HG02588 (cell line): ENCODE results near the gene BEST2.

ENCODE experiments used
- ATAC-seq: cut with Tn5 transposase; IDR thresholded peaks from one replicate; pipeline ENCODE4 v1.9.1; 2021; ENCODE audit warnings: mild to moderate bottlenecking, moderate library complexity; ENCODE audit not compliant: unreplicated experiment

The BEST2 gene

GRCh38 chr19:12727745-12728433 lies 23.7 kb upstream of the BEST2 start:
- no peak for ATAC-seq

DNA sequence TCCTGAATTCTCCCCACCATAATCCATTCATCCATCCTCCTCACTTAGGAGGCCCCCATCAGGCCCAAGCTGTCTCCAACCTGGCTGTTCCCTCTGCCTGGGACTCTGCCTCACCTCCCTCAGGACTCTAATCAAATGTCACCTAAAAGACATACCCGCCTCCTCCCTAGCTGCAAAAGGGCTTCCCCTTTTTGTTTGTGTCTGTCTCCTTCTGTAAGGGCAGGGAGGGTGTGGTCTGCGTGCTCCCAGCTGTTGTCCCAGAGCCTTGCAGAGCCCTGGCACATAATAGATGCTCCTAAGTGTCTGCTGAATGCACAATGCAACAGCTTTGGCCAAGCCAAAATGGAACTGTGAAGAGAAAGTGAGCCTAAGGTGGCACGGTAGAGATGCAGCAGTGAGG lies 21.5 kb upstream of the BEST2 start:
- ATAC-seq = no peak

DNA sequence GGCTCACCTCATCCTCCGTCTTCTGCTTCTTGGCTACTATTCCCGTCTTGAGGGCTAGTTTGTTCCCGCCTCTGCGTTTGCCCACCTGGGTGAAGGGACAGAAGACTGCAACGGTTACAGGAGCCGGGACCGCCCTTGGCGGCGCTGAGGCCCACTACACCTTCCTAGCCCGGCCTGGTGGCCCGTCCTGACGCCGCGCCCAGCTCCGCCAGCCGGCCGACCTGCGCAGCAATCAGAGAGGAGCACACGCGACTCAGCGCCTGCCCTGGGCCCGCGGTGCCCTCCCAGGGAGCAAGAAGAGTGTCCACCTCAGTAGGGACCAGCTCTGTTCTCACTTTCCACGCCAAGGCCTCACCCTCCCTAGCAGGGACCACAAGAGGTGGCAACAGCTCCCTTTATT lies 20.3 kb upstream of the BEST2 start:
- ATAC-seq = no peak

- ATAC-seq = no peak
Observed at GRCh38 chr19:12733369-12734214, 18.0 kb upstream of the BEST2 start.

GRCh38 chr19:12736995-12737834 lies 14.4 kb upstream of the BEST2 start, which contains the start of gene GET3:
TSS of gene GET3 (plus strand) at chr19:12737497. CDS start at chr19:12737506, 9 bp downstream.
- ATAC-seq = peak; percentile 66

DNA sequence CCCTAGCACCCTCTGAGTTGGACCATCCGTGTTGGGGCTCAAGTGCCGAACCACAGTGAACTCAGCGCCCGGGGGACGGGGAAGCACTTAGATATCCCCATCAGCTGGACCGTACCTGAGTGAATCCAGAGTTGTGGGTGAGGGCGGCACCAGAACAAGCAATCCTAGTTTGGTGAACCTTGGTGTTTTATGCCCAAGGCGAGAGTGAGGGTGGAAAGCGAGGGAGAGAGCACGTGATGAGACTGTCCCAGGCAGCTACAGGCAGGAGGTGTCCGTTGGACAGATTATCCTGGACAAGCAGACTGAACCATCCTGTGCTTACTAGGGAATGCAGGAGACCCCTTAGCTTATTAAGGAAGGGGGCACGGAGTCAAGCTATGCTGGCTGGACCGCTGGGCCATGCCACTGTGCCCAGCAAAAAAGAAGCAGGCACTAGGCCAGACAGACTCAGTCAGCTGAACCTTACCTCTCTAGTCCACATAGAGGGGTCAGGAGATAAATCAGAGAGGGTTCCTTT lies 13.7 kb upstream of the BEST2 start:
- ATAC-seq = no peak

GRCh38 chr19:12745166-12745897 lies 6.3 kb upstream of the BEST2 start:
- no peak for ATAC-seq

GRCh38 chr19:12748489-12748888 lies 3.1 kb upstream of the BEST2 start:
- ATAC-seq = no peak

DNA sequence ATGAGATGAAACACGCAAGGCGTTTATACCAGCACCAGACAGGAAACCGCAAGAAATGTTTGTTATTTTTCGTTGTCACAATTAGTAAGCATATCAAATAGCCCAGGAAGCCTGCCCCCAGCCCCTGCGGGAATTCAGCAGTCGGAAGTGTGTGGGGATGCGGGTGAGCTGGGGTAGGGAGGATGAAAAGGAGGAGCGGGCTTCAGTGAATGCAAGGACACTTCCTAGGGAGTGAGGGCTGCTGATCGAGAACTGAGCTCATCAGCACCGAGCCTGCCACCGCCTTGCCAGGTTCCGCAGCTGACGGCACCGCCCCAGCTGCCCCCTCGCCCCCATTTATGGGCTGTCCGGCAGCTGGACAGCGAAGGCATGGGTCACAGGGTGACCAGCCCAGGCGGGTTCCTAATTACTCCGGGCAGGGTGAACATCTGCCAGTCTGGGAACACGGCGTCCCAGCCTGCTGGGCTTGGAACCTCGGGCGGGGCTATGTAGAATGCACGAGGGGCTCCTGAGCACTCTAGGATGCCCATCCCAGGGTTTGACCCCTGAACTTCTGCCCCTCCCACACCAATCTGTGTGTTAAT lies 1.6 kb upstream of the BEST2 start:
- ATAC-seq = no peak

- no peak for ATAC-seq
Observed at GRCh38 chr19:12750851-12751250, 740 bp upstream of the BEST2 start.

DNA sequence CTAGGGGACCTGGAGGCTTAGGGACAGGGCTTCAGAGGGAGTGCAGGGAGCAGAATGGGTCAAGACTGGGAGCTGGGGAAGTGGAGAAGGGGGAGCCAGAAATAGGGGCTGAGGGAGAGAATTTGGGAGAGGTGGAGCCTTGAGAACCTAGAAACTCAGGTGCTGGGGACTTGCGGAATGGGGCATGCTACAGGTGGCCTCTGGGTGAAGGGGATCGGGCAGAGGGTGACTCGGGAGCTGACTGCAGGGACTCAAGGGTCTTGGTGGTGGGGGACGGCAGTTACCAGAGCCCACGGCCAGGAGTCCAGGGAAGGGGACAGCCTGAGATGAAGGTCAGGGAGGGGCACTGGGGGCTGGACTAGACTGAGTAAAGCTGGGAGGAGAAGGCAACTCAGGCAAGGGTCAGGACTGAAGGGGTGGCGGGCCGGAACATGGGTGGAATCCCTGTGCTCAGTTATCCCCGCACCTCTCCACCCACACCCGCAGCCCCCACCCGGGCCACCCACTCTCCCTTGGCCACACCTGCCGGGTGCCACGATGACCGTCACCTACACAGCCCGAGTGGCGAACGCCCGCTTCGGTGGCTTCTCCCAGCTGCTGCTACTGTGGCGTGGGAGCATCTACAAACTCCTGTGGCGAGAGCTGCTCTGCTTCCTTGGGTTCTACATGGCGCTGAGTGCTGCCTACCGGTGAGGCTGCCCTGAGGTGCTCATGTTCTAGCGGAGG lies 628 bp downstream of the BEST2 start:
- ATAC-seq = no peak

- ATAC-seq = no peak
Observed at GRCh38 chr19:12754465-12755196, 3.0 kb downstream of the BEST2 start.

DNA sequence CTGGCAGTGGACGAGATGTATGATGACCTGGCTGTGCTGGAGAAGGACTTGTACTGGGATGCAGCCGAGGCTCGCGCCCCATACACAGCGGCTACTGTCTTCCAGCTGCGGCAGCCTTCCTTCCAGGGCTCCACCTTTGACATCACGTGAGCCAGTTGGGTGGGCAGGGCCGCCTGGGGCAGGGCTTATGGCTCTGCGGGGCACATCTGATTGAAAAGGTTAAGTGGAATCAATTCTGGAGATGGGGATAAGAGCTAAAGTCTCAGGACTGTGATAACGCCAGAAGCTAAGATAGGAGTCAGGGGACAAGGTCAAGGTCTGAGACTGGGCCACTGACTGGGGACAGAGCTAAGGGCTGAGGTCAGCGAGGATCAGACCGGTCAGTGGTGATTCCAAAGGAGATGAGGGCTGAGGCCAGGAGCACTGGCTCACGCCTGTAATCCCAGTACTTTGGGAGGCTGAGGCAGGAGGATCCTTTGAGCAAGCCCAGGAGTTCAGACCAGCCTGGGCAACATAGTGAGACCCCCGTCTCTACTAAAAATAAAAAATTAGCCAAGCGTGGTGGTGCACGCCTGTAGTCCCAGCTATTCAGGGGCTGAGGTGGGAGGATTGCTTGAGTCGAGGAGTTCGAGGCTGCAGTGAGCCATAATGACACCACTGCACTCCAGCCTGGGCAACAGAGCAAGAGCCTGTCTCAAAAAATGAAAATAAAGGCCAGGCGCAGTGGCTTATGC lies 4.7 kb downstream of the BEST2 start:
- no peak for ATAC-seq

DNA sequence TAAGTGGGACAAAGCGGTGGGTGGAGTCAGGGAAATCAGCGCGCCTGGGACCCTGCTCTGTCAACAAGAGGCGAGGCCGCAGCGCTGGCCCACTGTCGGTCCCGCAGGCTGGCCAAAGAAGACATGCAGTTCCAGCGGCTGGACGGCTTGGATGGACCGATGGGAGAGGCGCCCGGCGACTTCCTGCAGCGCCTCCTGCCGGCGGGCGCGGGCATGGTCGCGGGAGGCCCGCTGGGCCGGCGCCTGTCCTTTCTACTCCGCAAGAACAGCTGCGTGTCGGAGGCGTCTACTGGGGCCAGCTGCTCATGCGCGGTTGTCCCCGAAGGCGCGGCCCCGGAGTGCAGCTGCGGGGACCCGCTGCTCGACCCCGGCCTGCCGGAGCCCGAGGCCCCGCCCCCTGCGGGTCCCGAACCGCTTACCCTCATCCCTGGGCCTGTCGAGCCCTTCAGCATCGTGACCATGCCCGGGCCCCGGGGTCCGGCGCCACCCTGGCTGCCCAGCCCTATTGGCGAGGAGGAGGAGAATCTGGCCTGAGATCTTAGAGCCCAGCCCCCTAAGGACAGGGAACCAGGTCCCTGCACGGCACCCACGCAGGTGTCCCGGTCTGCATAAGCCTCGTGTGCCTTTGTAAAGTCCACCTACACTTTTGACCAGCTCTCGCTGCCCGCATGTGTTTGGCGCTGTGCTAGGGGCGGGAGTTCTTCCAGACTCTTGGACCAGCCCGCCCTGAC lies 6.1 kb downstream of the BEST2 start:
- ATAC-seq = no peak

GRCh38 chr19:12759686-12760085 lies 8.1 kb downstream of the BEST2 start:
- ATAC-seq = no peak

GRCh38 chr19:12763100-12763499 lies 11.5 kb downstream of the BEST2 start:
- no peak for ATAC-seq

- ATAC-seq = no peak
Observed at GRCh38 chr19:12764698-12765097, 13.1 kb downstream of the BEST2 start.
